Activated naive CD4-positive, alpha-beta T cell (primary cell): ENCODE measurements around the gene ALOXE3.
"Not testable (repeated sequence)": the region's sequence is repeated elsewhere in the genome, so short reads cannot be mapped to it uniquely, and the experiment has no call there.

Source experiments
- DNase-seq, 4 experiments: peaks; one replicate each; lab custom pipeline; 2025; lab: John Stamatoyannopoulos, UW

Gene ALOXE3

GRCh38 chr17:8096541-8096940, 21.8 kb downstream of the ALOXE3 start:
- no peak for DNase-seq

- no peak for DNase-seq
Measured at GRCh38 chr17:8095361-8095760, 23.0 kb downstream of the ALOXE3 start.

GRCh38 chr17:8091033-8091687, 27.2 kb downstream of the ALOXE3 start:
- DNase-seq, result no peak

GRCh38 chr17:8089728-8090127, 28.6 kb downstream of the ALOXE3 start:
- no peak for DNase-seq

- no peak for DNase-seq
Measured at GRCh38 chr17:8087952-8088230, 30.4 kb downstream of the ALOXE3 start.

- no peak for DNase-seq
Measured at GRCh38 chr17:8087075-8087951, 31.0 kb downstream of the ALOXE3 start, which contains the start of gene ALOX12B. ALOX12B (minus strand) TSS chr17:8087716; CDS start chr17:8087442, 274 bp downstream.

- no peak for DNase-seq
Measured at GRCh38 chr17:8084250-8084649, 34.1 kb downstream of the ALOXE3 start.

- no peak for DNase-seq
Measured at GRCh38 chr17:8082292-8082691, 36.0 kb downstream of the ALOXE3 start.

- DNase-seq, result no peak
Measured at GRCh38 chr17:8081876-8082275, 36.4 kb downstream of the ALOXE3 start.

GRCh38 chr17:8080799-8081219, 37.5 kb downstream of the ALOXE3 start:
- DNase-seq, result no peak

GRCh38 chr17:8080208-8080798, 38.0 kb downstream of the ALOXE3 start:
- no peak for DNase-seq

GRCh38 chr17:8079291-8080207, 38.8 kb downstream of the ALOXE3 start:
- DNase-seq, result peak; percentile 48 to 74 (median 60)

- not testable (repeated sequence) for DNase-seq
Measured at GRCh38 chr17:8077939-8078338, 40.4 kb downstream of the ALOXE3 start.

GRCh38 chr17:8076502-8077266, 41.6 kb downstream of the ALOXE3 start:
- DNase-seq, result no peak

- no peak for DNase-seq
Measured at GRCh38 chr17:8075574-8076342, 42.6 kb downstream of the ALOXE3 start.

- DNase-seq, result no peak
Measured at GRCh38 chr17:8075081-8075480, 43.2 kb downstream of the ALOXE3 start.

- DNase-seq, result no peak
Measured at GRCh38 chr17:8074554-8074953, 43.8 kb downstream of the ALOXE3 start.

GRCh38 chr17:8073627-8074484, 44.5 kb downstream of the ALOXE3 start:
- peak; percentile 70 to 82 (median 76) for DNase-seq

- peak in 2 of 4 experiments; percentile 21 for DNase-seq
Measured at GRCh38 chr17:8072729-8073461, 45.4 kb downstream of the ALOXE3 start.
